HepG2 (cell line): ENCODE data around the gene HSPE1. TPM values are rescaled to one million over a fixed set of nuclear protein-coding genes. Genes with fewer than 3 reads are reported as not detected.

Experiments used
- CREBL2 ChIP-seq: sonication (generic); formaldehyde crosslinking; IDR thresholded peaks from 2 replicates; pipeline ENCODE4 v1.8.1; 2023; ENCODE audit warnings: missing genetic modification reagents, mild to moderate bottlenecking, borderline replicate concordance
- HIVEP1 ChIP-seq: sonication (generic); formaldehyde crosslinking; IDR thresholded peaks from 2 replicates; pipeline ENCODE4 v1.4.0; 2020; ENCODE audit warnings: mild to moderate bottlenecking, missing genetic modification reagents
- HMGXB3 ChIP-seq: sonication (generic); formaldehyde crosslinking; IDR thresholded peaks from 2 replicates; pipeline ENCODE4 v1.4.0; 2020; ENCODE audit warnings: missing genetic modification reagents, borderline replicate concordance
- MATR3 ChIP-seq: sonication (generic); formaldehyde crosslinking; IDR thresholded peaks from 2 replicates; pipeline ENCODE4 v1.4.0; 2020; ENCODE audit warnings: missing genetic modification reagents
- MIER3 ChIP-seq: IDR thresholded peaks from 2 replicates; pipeline ENCODE4 v1.6.1; 2016; ENCODE audit warnings: missing compliant biosample characterization, borderline replicate concordance
- MYNN ChIP-seq: sonication (generic); formaldehyde crosslinking; IDR thresholded peaks from 2 replicates; pipeline ENCODE4 v1.4.0; 2020; ENCODE audit warnings: mild to moderate bottlenecking, low read depth, missing genetic modification reagents
- PBX3 ChIP-seq: sonication (generic); formaldehyde crosslinking; IDR thresholded peaks from 2 replicates; pipeline ENCODE4 v1.8.1; 2023; ENCODE audit warnings: missing genetic modification reagents, inconsistent platforms, borderline replicate concordance
- PLSCR1 ChIP-seq: sonication (generic); formaldehyde crosslinking; IDR thresholded peaks from 2 replicates; pipeline ENCODE4 v1.5.0; 2020; ENCODE audit warnings: missing genetic modification reagents, mild to moderate bottlenecking, borderline replicate concordance
- SOX13 ChIP-seq, 3 experiments: fragments of 450-650 bp in 1 of 3; sonication (generic) in 1 of 3; formaldehyde crosslinking in 1 of 3; IDR thresholded peaks in 2 of 3; conservative IDR thresholded peaks in 1 of 3; 2 replicates each; pipeline versions ENCODE4 v1.5.0 to v1.6.1; 2016 to 2020; ENCODE audit warnings: antibody characterized with exemption in 1 of 3, mild to moderate bottlenecking in 1 of 3, missing compliant biosample characterization in 1 of 3, missing genetic modification reagents in 1 of 3, moderate library complexity in 1 of 3
- SP5 ChIP-seq: IDR thresholded peaks from 2 replicates; pipeline ENCODE4 v1.6.1; 2016; ENCODE audit warnings: low read depth, borderline replicate concordance
- STAT5B ChIP-seq: sonication (generic); formaldehyde crosslinking; IDR thresholded peaks from 2 replicates; pipeline ENCODE4 v1.4.0; 2020; ENCODE audit warnings: missing genetic modification reagents
- TRIM24 ChIP-seq: sonication (generic); formaldehyde crosslinking; IDR thresholded peaks from 2 replicates; pipeline ENCODE4 v1.8.0; 2022; ENCODE audit warnings: mild to moderate bottlenecking, missing genetic modification reagents
- YEATS4 ChIP-seq: sonication (generic); formaldehyde crosslinking; IDR thresholded peaks from 2 replicates; pipeline ENCODE4 v1.4.0; 2020; ENCODE audit warnings: missing genetic modification reagents, borderline replicate concordance
- ZFYVE20 ChIP-seq: sonication (generic); formaldehyde crosslinking; IDR thresholded peaks from 2 replicates; pipeline ENCODE4 v1.8.0; 2023; ENCODE audit warnings: low read depth, mild to moderate bottlenecking, moderate library complexity, missing genetic modification reagents, borderline replicate concordance
- ZNF143 ChIP-seq: sonication (generic); formaldehyde crosslinking; IDR thresholded peaks from 2 replicates; pipeline ENCODE4 v1.4.0; 2020; ENCODE audit warnings: missing genetic modification reagents
- ZNF546 ChIP-seq: sonication (generic); formaldehyde crosslinking; conservative IDR thresholded peaks from 2 replicates; pipeline ENCODE4 v1.8.1; 2023; ENCODE audit warnings: mild to moderate bottlenecking, missing genetic modification reagents
- ZNF607 ChIP-seq: sonication (generic); formaldehyde crosslinking; IDR thresholded peaks from 2 replicates; pipeline ENCODE4 v1.5.1; 2020; ENCODE audit warnings: missing genetic modification reagents, mild to moderate bottlenecking, borderline replicate concordance
- polyA plus RNA-seq, 8 experiments: library from polyadenylated mRNA; depleted of rRNA in 3 of 8; stranded (reverse) in 7 of 8; unstranded in 1 of 8; fragments of >200 nt; fragmentation: Illumina TruSeq in 4 of 8; extraction: Trizol in 4 of 8; gene quantifications; 2 replicates each; pipeline versions ENCODE4 v1.2.1 to v1.2.3, GENCODE V29; 2011 to 2016; ENCODE audit warnings: low read depth in 4 of 8, missing spikeins in 1 of 8, mixed read lengths in 1 of 8; ENCODE audit not compliant: insufficient read depth in 1 of 8
- total RNA-seq, 5 experiments: library from RNA; depleted of rRNA; stranded (reverse); fragments of >200 nt; fragmentation: Illumina TruSeq; extraction: Trizol; gene quantifications; 2 replicates each; pipeline ENCODE4 v1.2.3, GENCODE V29; 2016; ENCODE audit warnings: low read depth in 1 of 5

Gene HSPE1
- total and polyA plus RNA-seq, 2 of the 13 experiments (the other 11 are each of a cell fraction or from before 2014, with no cell fraction given), result 244 to 823 TPM

- TF ChIP-seq ZNF546 (no peak; the same call in 1 of the 2 replicates), HIVEP1 (CRISPR knock-in tag) (peak; percentile 90; the same call in 1 of the 2 replicates), CREBL2 (peak; percentile 23; the same call in 1 of the 2 replicates), YEATS4 (CRISPR knock-in tag) (peak; percentile 87), ZFYVE20 (CRISPR knock-in tag) (0 out of 2 replicates have a peak, but pooled peaks have one; percentile 40), STAT5B (0 out of 2 replicates have a peak, but pooled peaks have one; percentile 26), MYNN (CRISPR knock-in tag) (peak; percentile 48; the same call in 1 of the 2 replicates), SP5 (peak; percentile 23; the same call in 1 of the 2 replicates), MIER3 (no peak), HMGXB3 (CRISPR knock-in tag) (no peak; the same call in 1 of the 2 replicates), MATR3 (CRISPR knock-in tag) (no peak), ZNF607 (CRISPR knock-in tag) (peak; percentile 81; the same call in 1 of the 2 replicates), PBX3 (peak; percentile 46; the same call in 1 of the 2 replicates), PLSCR1 (CRISPR knock-in tag) (no peak), ZNF143 (peak; percentile 87), TRIM24 (CRISPR knock-in tag) (no peak), SOX13 (IDR thresholded peaks at IDR 0.05) (no peak), SOX13 (CRISPR knock-in tag; conservative IDR thresholded peaks at IDR 0.05 in 1 of 2, IDR thresholded peaks at IDR 0.05 in 1 of 2) (peak in 1 of 2 experiments; percentile 92; a peak in 3 of 4 replicates)
These were observed 46.9 kb upstream of the HSPE1 start, which contains the start of gene COQ10B (continued) for GRCh38 chr2:197453123-197453913.
